ENCODE data around the gene IPO4.

IPO4 gene

DNA sequence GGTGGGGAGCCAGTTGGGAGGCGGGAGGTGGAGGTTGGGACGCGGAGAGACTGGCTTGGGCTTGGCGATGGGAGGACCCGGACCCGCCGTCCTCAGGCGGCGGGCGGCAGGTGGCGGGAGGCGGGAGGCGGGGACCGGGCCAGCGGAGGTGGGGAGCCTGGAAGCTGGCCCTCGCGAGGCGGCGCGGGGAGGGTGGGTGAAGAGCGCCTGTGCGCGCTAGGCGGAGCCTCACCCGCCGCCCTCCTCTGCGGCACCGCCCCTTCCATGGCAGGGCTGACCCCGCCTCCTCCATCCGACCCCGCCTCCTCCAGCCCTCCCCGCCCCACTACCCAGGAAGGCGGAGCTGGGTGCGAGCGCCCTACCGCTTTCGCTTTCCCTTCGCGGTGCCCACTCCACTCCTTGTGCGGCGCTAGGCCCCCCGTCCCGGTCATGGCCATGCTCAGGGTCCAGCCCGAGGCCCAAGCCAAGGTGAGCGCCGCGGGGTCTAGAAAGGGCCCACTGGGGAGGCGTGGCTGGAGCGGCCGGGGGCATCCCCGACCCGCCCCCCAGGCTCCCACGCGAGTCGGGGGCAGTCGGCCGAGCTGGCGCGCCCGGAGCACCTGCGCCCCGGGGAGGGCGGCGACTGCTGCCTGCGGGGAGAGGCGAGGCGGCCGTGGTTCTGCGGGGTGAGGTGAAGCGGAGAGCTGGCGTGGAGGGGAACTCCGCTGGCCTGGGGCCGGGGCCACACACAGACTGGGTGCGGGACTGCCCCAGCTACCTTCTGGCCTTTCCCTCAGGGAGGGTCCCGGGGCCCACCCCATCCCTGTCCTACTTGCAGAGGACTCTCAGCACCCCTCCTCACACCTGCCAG is 52.6 kb downstream of the IPO4 start, which contains the start of gene PSME1 (continued):
- TF ChIP-seq, protein P1, sequence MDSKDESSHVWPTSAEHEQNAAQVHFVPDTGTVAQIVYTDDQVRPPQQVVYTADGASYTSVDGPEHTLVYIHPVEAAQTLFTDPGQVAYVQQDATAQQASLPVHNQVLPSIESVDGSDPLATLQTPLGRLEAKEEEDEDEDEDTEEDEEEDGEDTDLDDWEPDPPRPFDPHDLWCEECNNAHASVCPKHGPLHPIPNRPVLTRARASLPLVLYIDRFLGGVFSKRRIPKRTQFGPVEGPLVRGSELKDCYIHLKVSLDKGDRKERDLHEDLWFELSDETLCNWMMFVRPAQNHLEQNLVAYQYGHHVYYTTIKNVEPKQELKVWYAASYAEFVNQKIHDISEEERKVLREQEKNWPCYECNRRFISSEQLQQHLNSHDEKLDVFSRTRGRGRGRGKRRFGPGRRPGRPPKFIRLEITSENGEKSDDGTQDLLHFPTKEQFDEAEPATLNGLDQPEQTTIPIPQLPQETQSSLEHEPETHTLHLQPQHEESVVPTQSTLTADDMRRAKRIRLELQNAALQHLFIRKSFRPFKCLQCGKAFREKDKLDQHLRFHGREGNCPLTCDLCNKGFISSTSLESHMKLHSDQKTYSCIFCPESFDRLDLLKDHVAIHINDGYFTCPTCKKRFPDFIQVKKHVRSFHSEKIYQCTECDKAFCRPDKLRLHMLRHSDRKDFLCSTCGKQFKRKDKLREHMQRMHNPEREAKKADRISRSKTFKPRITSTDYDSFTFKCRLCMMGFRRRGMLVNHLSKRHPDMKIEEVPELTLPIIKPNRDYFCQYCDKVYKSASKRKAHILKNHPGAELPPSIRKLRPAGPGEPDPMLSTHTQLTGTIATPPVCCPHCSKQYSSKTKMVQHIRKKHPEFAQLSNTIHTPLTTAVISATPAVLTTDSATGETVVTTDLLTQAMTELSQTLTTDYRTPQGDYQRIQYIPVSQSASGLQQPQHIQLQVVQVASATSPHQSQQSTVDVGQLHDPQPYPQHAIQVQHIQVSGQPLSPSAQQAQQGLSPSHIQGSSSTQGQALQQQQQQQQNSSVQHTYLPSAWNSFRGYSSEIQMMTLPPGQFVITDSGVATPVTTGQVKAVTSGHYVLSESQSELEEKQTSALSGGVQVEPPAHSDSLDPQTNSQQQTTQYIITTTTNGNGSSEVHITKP (tag by site-specific recombination; IDR thresholded peaks at IDR 0.05): peak; percentile 57
- TF ChIP-seq GLIS1 (tag by site-specific recombination; IDR thresholded peaks at IDR 0.05): peak; percentile 55; the same call in 1 of the 2 replicates
- no peak; the same call in 1 of the 2 replicates for TF ChIP-seq ZBTB20 (tag by site-specific recombination; IDR thresholded peaks at IDR 0.05)
- no peak for TF ChIP-seq GLI4 (tag by site-specific recombination; IDR thresholded peaks at IDR 0.05)
- TF ChIP-seq ZNF596 (tag by site-specific recombination; IDR thresholded peaks at IDR 0.05): no peak
- TF ChIP-seq ZNF549 (tag by site-specific recombination; IDR thresholded peaks at IDR 0.05): no peak
- no peak for TF ChIP-seq SETDB1 (IDR thresholded peaks at IDR 0.05; ENCODE audit: insufficient read length, low read length)
- TF ChIP-seq, protein P2, sequence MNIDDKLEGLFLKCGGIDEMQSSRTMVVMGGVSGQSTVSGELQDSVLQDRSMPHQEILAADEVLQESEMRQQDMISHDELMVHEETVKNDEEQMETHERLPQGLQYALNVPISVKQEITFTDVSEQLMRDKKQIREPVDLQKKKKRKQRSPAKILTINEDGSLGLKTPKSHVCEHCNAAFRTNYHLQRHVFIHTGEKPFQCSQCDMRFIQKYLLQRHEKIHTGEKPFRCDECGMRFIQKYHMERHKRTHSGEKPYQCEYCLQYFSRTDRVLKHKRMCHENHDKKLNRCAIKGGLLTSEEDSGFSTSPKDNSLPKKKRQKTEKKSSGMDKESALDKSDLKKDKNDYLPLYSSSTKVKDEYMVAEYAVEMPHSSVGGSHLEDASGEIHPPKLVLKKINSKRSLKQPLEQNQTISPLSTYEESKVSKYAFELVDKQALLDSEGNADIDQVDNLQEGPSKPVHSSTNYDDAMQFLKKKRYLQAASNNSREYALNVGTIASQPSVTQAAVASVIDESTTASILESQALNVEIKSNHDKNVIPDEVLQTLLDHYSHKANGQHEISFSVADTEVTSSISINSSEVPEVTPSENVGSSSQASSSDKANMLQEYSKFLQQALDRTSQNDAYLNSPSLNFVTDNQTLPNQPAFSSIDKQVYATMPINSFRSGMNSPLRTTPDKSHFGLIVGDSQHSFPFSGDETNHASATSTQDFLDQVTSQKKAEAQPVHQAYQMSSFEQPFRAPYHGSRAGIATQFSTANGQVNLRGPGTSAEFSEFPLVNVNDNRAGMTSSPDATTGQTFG (tag by site-specific recombination; IDR thresholded peaks at IDR 0.05; ENCODE audit: borderline replicate concordance): no peak
- TF ChIP-seq, protein P3, sequence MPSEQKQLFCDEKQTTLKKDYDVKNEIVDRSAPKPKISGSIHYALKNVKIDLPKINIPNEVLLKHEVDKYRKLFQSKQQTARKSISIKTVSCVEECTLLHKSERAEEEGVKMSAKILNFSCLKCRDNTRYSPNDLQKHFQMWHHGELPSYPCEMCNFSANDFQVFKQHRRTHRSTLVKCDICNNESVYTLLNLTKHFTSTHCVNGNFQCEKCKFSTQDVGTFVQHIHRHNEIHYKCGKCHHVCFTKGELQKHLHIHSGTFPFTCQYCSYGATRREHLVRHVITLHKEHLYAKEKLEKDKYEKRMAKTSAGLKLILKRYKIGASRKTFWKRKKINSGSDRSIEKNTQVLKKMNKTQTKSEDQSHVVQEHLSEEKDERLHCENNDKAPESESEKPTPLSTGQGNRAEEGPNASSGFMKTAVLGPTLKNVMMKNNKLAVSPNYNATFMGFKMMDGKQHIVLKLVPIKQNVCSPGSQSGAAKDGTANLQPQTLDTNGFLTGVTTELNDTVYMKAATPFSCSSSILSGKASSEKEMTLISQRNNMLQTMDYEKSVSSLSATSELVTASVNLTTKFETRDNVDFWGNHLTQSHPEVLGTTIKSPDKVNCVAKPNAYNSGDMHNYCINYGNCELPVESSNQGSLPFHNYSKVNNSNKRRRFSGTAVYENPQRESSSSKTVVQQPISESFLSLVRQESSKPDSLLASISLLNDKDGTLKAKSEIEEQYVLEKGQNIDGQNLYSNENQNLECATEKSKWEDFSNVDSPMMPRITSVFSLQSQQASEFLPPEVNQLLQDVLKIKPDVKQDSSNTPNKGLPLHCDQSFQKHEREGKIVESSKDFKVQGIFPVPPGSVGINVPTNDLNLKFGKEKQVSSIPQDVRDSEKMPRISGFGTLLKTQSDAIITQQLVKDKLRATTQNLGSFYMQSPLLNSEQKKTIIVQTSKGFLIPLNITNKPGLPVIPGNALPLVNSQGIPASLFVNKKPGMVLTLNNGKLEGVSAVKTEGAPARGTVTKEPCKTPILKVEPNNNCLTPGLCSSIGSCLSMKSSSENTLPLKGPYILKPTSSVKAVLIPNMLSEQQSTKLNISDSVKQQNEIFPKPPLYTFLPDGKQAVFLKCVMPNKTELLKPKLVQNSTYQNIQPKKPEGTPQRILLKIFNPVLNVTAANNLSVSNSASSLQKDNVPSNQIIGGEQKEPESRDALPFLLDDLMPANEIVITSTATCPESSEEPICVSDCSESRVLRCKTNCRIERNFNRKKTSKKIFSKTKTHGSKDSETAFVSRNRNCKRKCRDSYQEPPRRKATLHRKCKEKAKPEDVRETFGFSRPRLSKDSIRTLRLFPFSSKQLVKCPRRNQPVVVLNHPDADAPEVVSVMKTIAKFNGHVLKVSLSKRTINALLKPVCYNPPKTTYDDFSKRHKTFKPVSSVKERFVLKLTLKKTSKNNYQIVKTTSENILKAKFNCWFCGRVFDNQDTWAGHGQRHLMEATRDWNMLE (tag by site-specific recombination; conservative IDR thresholded peaks at IDR 0.05; ENCODE audit: low read depth): no peak
- no peak; the same call in 1 of the 2 replicates for TF ChIP-seq IKZF3 (tag by site-specific recombination; IDR thresholded peaks at IDR 0.05)
- TF ChIP-seq ZNF292 (tag by site-specific recombination; IDR thresholded peaks at IDR 0.05; ENCODE audit: borderline replicate concordance, low read depth): no peak
- TF ChIP-seq SP2 (tag by site-specific recombination; IDR thresholded peaks at IDR 0.05): peak; percentile 90
- no peak for TF ChIP-seq MYNN (tag by site-specific recombination; IDR thresholded peaks at IDR 0.05; ENCODE audit: borderline replicate concordance)
- TF ChIP-seq ZNF707 (tag by site-specific recombination; IDR thresholded peaks at IDR 0.05): no peak
- no peak for TF ChIP-seq ZNF223 (tag by site-specific recombination; IDR thresholded peaks at IDR 0.05)
- 0 out of 2 replicates have a peak, but pooled peaks have one; percentile 14 for TF ChIP-seq ZBTB7A (tag by site-specific recombination; IDR thresholded peaks at IDR 0.05; ENCODE audit: low read depth)
- TF ChIP-seq, protein P4, sequence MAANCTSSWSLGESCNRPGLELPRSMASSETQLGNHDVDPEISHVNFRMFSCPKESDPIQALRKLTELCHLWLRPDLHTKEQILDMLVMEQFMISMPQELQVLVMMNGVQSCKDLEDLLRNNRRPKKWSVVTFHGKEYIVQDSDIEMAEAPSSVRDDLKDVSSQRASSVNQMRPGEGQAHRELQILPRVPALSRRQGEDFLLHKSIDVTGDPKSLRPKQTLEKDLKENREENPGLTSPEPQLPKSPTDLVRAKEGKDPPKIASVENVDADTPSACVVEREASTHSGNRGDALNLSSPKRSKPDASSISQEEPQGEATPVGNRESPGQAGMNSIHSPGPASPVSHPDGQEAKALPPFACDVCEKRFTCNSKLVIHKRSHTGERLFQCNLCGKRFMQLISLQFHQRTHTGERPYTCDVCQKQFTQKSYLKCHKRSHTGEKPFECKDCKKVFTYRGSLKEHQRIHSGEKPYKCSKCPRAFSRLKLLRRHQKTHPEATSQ (tag by site-specific recombination; IDR thresholded peaks at IDR 0.05): 0 out of 2 replicates have a peak, but pooled peaks have one; percentile 12
- no peak for TF ChIP-seq ZNF140 (tag by site-specific recombination; IDR thresholded peaks at IDR 0.05)
- no peak for TF ChIP-seq ZNF169 (tag by site-specific recombination; IDR thresholded peaks at IDR 0.05)
- TF ChIP-seq RBAK (tag by site-specific recombination; IDR thresholded peaks at IDR 0.05): no peak
- TF ChIP-seq ZNF658 (tag by site-specific recombination; IDR thresholded peaks at IDR 0.05): no peak
- no peak for TF ChIP-seq ZNF155 (tag by site-specific recombination; IDR thresholded peaks at IDR 0.05)
- TF ChIP-seq ZNF843 (tag by site-specific recombination; IDR thresholded peaks at IDR 0.05): no peak
- TF ChIP-seq, protein P5, sequence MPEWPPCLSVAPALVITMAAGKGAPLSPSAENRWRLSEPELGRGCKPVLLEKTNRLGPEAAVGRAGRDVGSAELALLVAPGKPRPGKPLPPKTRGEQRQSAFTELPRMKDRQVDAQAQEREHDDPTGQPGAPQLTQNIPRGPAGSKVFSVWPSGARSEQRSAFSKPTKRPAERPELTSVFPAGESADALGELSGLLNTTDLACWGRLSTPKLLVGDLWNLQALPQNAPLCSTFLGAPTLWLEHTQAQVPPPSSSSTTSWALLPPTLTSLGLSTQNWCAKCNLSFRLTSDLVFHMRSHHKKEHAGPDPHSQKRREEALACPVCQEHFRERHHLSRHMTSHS (tag by site-specific recombination; IDR thresholded peaks at IDR 0.05): no peak
- no peak for TF ChIP-seq ZSCAN16 (tag by site-specific recombination; IDR thresholded peaks at IDR 0.05)
- TF ChIP-seq ZBTB17 (tag by site-specific recombination; IDR thresholded peaks at IDR 0.05): 0 out of 2 replicates have a peak, but pooled peaks have one; percentile 35
